CD4-positive, alpha-beta memory T cell (primary cell): Measurements from ENCODE around the gene PTMA. TPM values are rescaled to one million over a fixed set of nuclear protein-coding genes. Genes with fewer than 3 reads are reported as not detected.

Experiments
- CTCF ChIA-PET: fragments of 350-600 bp; sonication (Branson Sonifier 250); formaldehyde crosslinking; loops from one replicate; lab custom pipeline; 2021; ENCODE audit warnings: inconsistent platforms; ENCODE audit not compliant: partially characterized antibody; lab: Charles Lee
- POLR2A ChIA-PET: fragments of 350-600 bp; sonication (Branson Sonifier 250); formaldehyde crosslinking; loops from one replicate; lab custom pipeline; 2021; ENCODE audit not compliant: partially characterized antibody; lab: Charles Lee
- DNase-seq, 5 donors: peaks; one replicate each; pipeline versions ENCODE4 v3.0.0 to v3.0.0-alpha.2; 2020 to 2022; ENCODE audit warnings: mixed read lengths in 1 of 5
- H3K27ac ChIP-seq: one replicate; pipeline ENCODE4 v1.7.0; 2013; ENCODE audit warnings: low read depth, low read length
- H3K27me3 ChIP-seq: 2 replicates; pipeline ENCODE4 v1.7.0; 2013; ENCODE audit warnings: mild to moderate bottlenecking, low read length, moderate library complexity; ENCODE audit not compliant: insufficient read depth
- H3K36me3 ChIP-seq: 2 replicates; pipeline ENCODE4 v1.7.0; 2013; ENCODE audit warnings: mild to moderate bottlenecking, low read length, moderate library complexity; ENCODE audit not compliant: insufficient read depth
- H3K4me1 ChIP-seq: 2 replicates; pipeline ENCODE4 v1.7.0; 2013; ENCODE audit warnings: mild to moderate bottlenecking, low read length, moderate library complexity; ENCODE audit not compliant: insufficient read depth
- H3K4me3 ChIP-seq, 2 donors: one replicate each; pipeline ENCODE4 v1.7.0; 2013; ENCODE audit warnings: low read length in 2 of 2, mild to moderate bottlenecking in 1 of 2
- H3K9me3 ChIP-seq, 2 donors: one replicate each; pipeline ENCODE4 v1.7.0; 2013; ENCODE audit warnings: low read length in 2 of 2, control low read depth in 1 of 2; ENCODE audit not compliant: control insufficient read depth in 1 of 2
- H3K27ac Mint-ChIP-seq, 7 donors: one replicate each; pipeline ENCODE4 v1.8.0; 2020 to 2021; ENCODE audit warnings: mixed read lengths in 7 of 7, mild to moderate bottlenecking in 6 of 7, inconsistent platforms in 3 of 7, moderate library complexity in 3 of 7
- H3K27me3 Mint-ChIP-seq, 2 donors: one replicate each; pipeline ENCODE4 v1.8.0; 2020 to 2021; ENCODE audit warnings: mixed read lengths in 2 of 2
- H3K36me3 Mint-ChIP-seq, 2 donors: one replicate each; pipeline ENCODE4 v1.8.0; 2020 to 2021; ENCODE audit warnings: mixed read lengths in 2 of 2, inconsistent platforms in 1 of 2, mild to moderate bottlenecking in 1 of 2
- H3K4me1 Mint-ChIP-seq, 4 donors: one replicate each; pipeline ENCODE4 v1.8.0; 2020 to 2021; ENCODE audit warnings: mixed read lengths in 4 of 4, mild to moderate bottlenecking in 1 of 4
- H3K4me3 Mint-ChIP-seq, 8 donors: one replicate each; pipeline ENCODE4 v1.8.0; 2020 to 2021; ENCODE audit warnings: mixed read lengths in 8 of 8, mild to moderate bottlenecking in 7 of 8, moderate library complexity in 6 of 8, inconsistent platforms in 3 of 8
- H3K9me3 Mint-ChIP-seq, 8 donors: one replicate each; pipeline ENCODE4 v1.8.0; 2020 to 2021; ENCODE audit warnings: mixed read lengths in 8 of 8, mild to moderate bottlenecking in 5 of 8, inconsistent platforms in 3 of 8, moderate library complexity in 1 of 8
- intact Hi-C: fragments of 100-400 bp; cut with micrococcal nuclease; formaldehyde crosslinking; loops from one replicate; pipeline ENCODE4 v1.15.1; 2023
- polyA plus RNA-seq, 2 donors: library from polyadenylated mRNA; unstranded; fragments of 300-500 nt; fragmentation: Illumina TruSeq; gene quantifications; one replicate each; pipeline ENCODE4 v1.2.3, GENCODE V29; 2021
- total RNA-seq, 2 experiments: library from RNA; stranded (reverse); gene quantifications; one replicate each; pipeline ENCODE4 v1.2.3, GENCODE V29; 2021

PTMA gene
- total and polyA plus RNA-seq, 4 experiments from 2014 or later = 974 to 1,836 (median 1,208) TPM

GRCh38 chr2:231687133-231687852 lies 21.0 kb upstream of the PTMA start:
- H3K4me1 Mint-ChIP-seq = peaks cover 0 to 6% (median 3%) of the 10 kb centered on the region in 4 donors
- H3K4me3 Mint-ChIP-seq = peak overlapping the region in 1 of 8 donors; percentile 29
- intact Hi-C loops = loop anchor here (1.0 kb wide), 2 partner anchors 10 to 28 kb away; no protein-coding TSS in a partner anchor
- H3K27ac Mint-ChIP-seq = peak overlapping the region in 5 of 7 donors; percentile 0 to 57 (median 36)
- DNase-seq = peak in 4 of 5 donors; percentile 50 to 62 (median 55)
- Histone ChIP-seq H3K4me1 (no peaks in the 10 kb centered on the region), H3K27me3 (peaks cover 3% of the 10 kb centered on the region), H3K36me3 (no peaks in the 10 kb centered on the region), H3K9me3 (no peaks in the 10 kb centered on the region), H3K4me3 (no peak overlapping the region), H3K27ac (no peak overlapping the region)
- H3K27me3 Mint-ChIP-seq = peaks cover 3 to 5% of the 10 kb centered on the region in 2 donors
- ChIA-PET POLR2A (interaction anchor here (1.0 to 3.3 kb wide), 5 partner anchors 17 to 74 kb away, joined by 3 to 50 read pairs (median 6); no protein-coding TSS in a partner anchor), CTCF (interaction anchor here (1.2 to 21.7 kb wide), 4 partner anchors 11 to 205 kb away, joined by 3 to 742 read pairs (median 29); no protein-coding TSS in a partner anchor)
- no peaks in the 10 kb centered on the region for H3K36me3 Mint-ChIP-seq
- no peaks in the 10 kb centered on the region for H3K9me3 Mint-ChIP-seq

GRCh38 chr2:231687961-231688360 lies 20.4 kb upstream of the PTMA start:
- CTCF ChIA-PET = interaction anchor here (5.6 to 21.7 kb wide), 2 partner anchors 12 to 29 kb away, joined by 54 to 742 read pairs; no protein-coding TSS in a partner anchor
- Mint-ChIP-seq H3K4me3 (no peak overlapping the region), H3K4me1 (peaks cover 0 to 6% (median 3%) of the 10 kb centered on the region in 4 donors), H3K36me3 (no peaks in the 10 kb centered on the region), H3K9me3 (no peaks in the 10 kb centered on the region), H3K27me3 (no peaks in the 10 kb centered on the region), H3K27ac (no peak overlapping the region)
- DNase-seq = no peak
- intact Hi-C loops = loop anchor here (1.0 kb wide), 2 partner anchors 11 to 27 kb away; no protein-coding TSS in a partner anchor
- H3K27ac ChIP-seq = no peak overlapping the region
- POLR2A ChIA-PET = interaction anchor here (1.2 to 3.3 kb wide), 4 partner anchors 16 to 26 kb away, joined by 3 to 50 read pairs (median 6); no protein-coding TSS in a partner anchor
- no peaks in the 10 kb centered on the region for H3K27me3 ChIP-seq
- H3K36me3 ChIP-seq = no peaks in the 10 kb centered on the region
- no peaks in the 10 kb centered on the region for H3K4me1 ChIP-seq
- no peak overlapping the region for H3K4me3 ChIP-seq
- H3K9me3 ChIP-seq = no peaks in the 10 kb centered on the region

GRCh38 chr2:231688719-231689118 lies 19.6 kb upstream of the PTMA start:
- intact Hi-C loops = no loop called here
- Mint-ChIP-seq H3K4me3 (no peak overlapping the region), H3K9me3 (no peaks in the 10 kb centered on the region), H3K4me1 (peaks cover 0 to 6% (median 3%) of the 10 kb centered on the region in 4 donors), H3K27ac (no peak overlapping the region), H3K36me3 (no peaks in the 10 kb centered on the region), H3K27me3 (no peaks in the 10 kb centered on the region)
- no peak overlapping the region for H3K4me3 ChIP-seq
- no peak for DNase-seq
- no peaks in the 10 kb centered on the region for H3K9me3 ChIP-seq
- H3K27me3 ChIP-seq = no peaks in the 10 kb centered on the region
- no peaks in the 10 kb centered on the region for H3K36me3 ChIP-seq
- POLR2A ChIA-PET = interaction anchor here (0.5 to 3.3 kb wide), 5 partner anchors 16 to 48 kb away, joined by 3 to 50 read pairs (median 4); partner anchors contain the start of gene PTMA
- H3K4me1 ChIP-seq = no peaks in the 10 kb centered on the region
- CTCF ChIA-PET = interaction anchor here (0.6 to 21.7 kb wide), 4 partner anchors 11 to 41 kb away, joined by 3 to 742 read pairs (median 32); no protein-coding TSS in a partner anchor
- H3K27ac ChIP-seq = no peak overlapping the region

GRCh38 chr2:231689124-231689893 lies 19.0 kb upstream of the PTMA start:
- Mint-ChIP-seq H3K36me3 (no peaks in the 10 kb centered on the region), H3K27ac (no peak overlapping the region), H3K27me3 (no peaks in the 10 kb centered on the region), H3K4me3 (no peak overlapping the region), H3K4me1 (peaks cover 0 to 6% (median 3%) of the 10 kb centered on the region in 4 donors), H3K9me3 (no peaks in the 10 kb centered on the region)
- Histone ChIP-seq H3K4me1 (no peaks in the 10 kb centered on the region), H3K4me3 (no peak overlapping the region), H3K27me3 (no peaks in the 10 kb centered on the region), H3K9me3 (no peaks in the 10 kb centered on the region), H3K27ac (no peak overlapping the region), H3K36me3 (no peaks in the 10 kb centered on the region)
- intact Hi-C loops = no loop called here
- ChIA-PET POLR2A (interaction anchor here (0.5 to 3.3 kb wide), 6 partner anchors 16 to 48 kb away, joined by 3 to 50 read pairs (median 4); partner anchors contain the start of gene PTMA), CTCF (interaction anchor here (1.9 to 21.7 kb wide), 2 partner anchors 12 to 27 kb away, joined by 9 to 742 read pairs; no protein-coding TSS in a partner anchor)
- no peak for DNase-seq

GRCh38 chr2:231691251-231691772 lies 17.0 kb upstream of the PTMA start:
- Histone ChIP-seq H3K27me3 (no peaks in the 10 kb centered on the region), H3K36me3 (no peaks in the 10 kb centered on the region), H3K27ac (no peak overlapping the region), H3K4me1 (no peaks in the 10 kb centered on the region), H3K4me3 (no peak overlapping the region), H3K9me3 (no peaks in the 10 kb centered on the region)
- Mint-ChIP-seq H3K4me3 (no peak overlapping the region), H3K4me1 (peaks cover 0 to 6% (median 3%) of the 10 kb centered on the region in 4 donors), H3K9me3 (no peaks in the 10 kb centered on the region), H3K27ac (peak overlapping the region in 1 of 7 donors; percentile 77), H3K36me3 (no peaks in the 10 kb centered on the region), H3K27me3 (no peaks in the 10 kb centered on the region)
- DNase-seq = no peak
- POLR2A ChIA-PET = interaction anchor here (1.5 to 2.4 kb wide), 2 partner anchors 15 to 23 kb away, joined by 5 to 8 read pairs; no protein-coding TSS in a partner anchor
- intact Hi-C loops = no loop called here
- CTCF ChIA-PET = interaction anchor here (0.9 to 21.7 kb wide), 6 partner anchors 10 to 25 kb away, joined by 3 to 742 read pairs (median 4); no protein-coding TSS in a partner anchor

- intact Hi-C loops = no loop called here
- Mint-ChIP-seq H3K9me3 (no peaks in the 10 kb centered on the region), H3K36me3 (no peaks in the 10 kb centered on the region), H3K27ac (no peak overlapping the region), H3K27me3 (no peaks in the 10 kb centered on the region), H3K4me3 (no peak overlapping the region), H3K4me1 (no peaks in the 10 kb centered on the region)
- ChIA-PET POLR2A (interaction anchor here (1.0 to 3.1 kb wide), 4 partner anchors 11 to 21 kb away, joined by 3 to 25 read pairs (median 4); partner anchors contain the start of gene PTMA), CTCF (interaction anchor here (1.2 to 8.9 kb wide), 4 partner anchors 14 to 21 kb away, joined by 3 to 86 read pairs (median 26); no protein-coding TSS in a partner anchor)
- Histone ChIP-seq H3K9me3 (no peaks in the 10 kb centered on the region), H3K27ac (no peak overlapping the region), H3K4me3 (no peak overlapping the region), H3K27me3 (no peaks in the 10 kb centered on the region), H3K36me3 (no peaks in the 10 kb centered on the region), H3K4me1 (no peaks in the 10 kb centered on the region)
- DNase-seq = no peak
Measured at GRCh38 chr2:231692847-231693246, 15.5 kb upstream of the PTMA start.
